ENCODE results near the gene RPUSD4.
"Not testable (repeated sequence)": the region's sequence is repeated elsewhere in the genome, so short reads cannot be mapped to it uniquely, and the experiment has no call there.

Gene RPUSD4

GRCh38 chr11:126211236-126212088 is at the start of gene RPUSD4, which contains the start of gene FAM118B:
Gene RPUSD4, minus strand, starts transcription at chr11:126211650. Its CDS starts 12 bp downstream, at chr11:126211638.
Gene FAM118B, plus strand, starts transcription at chr11:126211782. Its CDS starts 23,220 bp downstream, at chr11:126235002.
- peak; percentile 99 for DNase-seq

GRCh38 chr11:126257764-126258163 is 46.3 kb upstream of the RPUSD4 start:
- DNase-seq, result no peak

- DNase-seq, result no peak
Observed at GRCh38 chr11:126257144-126257543, 45.7 kb upstream of the RPUSD4 start.

GRCh38 chr11:126256216-126256615 is 44.8 kb upstream of the RPUSD4 start:
- DNase-seq, result no peak

- DNase-seq, result not testable (repeated sequence)
Observed at GRCh38 chr11:126255507-126255906, 44.1 kb upstream of the RPUSD4 start.

- DNase-seq, result no peak
Observed at GRCh38 chr11:126254819-126255218, 43.4 kb upstream of the RPUSD4 start.

GRCh38 chr11:126253265-126253664 is 41.8 kb upstream of the RPUSD4 start:
- no peak for DNase-seq

- DNase-seq, result no peak
Observed at GRCh38 chr11:126246636-126247035, 35.2 kb upstream of the RPUSD4 start.

GRCh38 chr11:126233391-126233790 is 21.9 kb upstream of the RPUSD4 start:
- no peak for DNase-seq

GRCh38 chr11:126232683-126233082 is 21.2 kb upstream of the RPUSD4 start:
- DNase-seq, result no peak

GRCh38 chr11:126231725-126232459 is 20.4 kb upstream of the RPUSD4 start:
- DNase-seq, result no peak

GRCh38 chr11:126229858-126230540 is 18.5 kb upstream of the RPUSD4 start:
- no peak for DNase-seq

- DNase-seq, result no peak
Observed at GRCh38 chr11:126226334-126227084, 15.1 kb upstream of the RPUSD4 start.

GRCh38 chr11:126225295-126225665 is 13.8 kb upstream of the RPUSD4 start:
- no peak for DNase-seq

- DNase-seq, result no peak
Observed at GRCh38 chr11:126224647-126225294, 13.3 kb upstream of the RPUSD4 start.

GRCh38 chr11:126219547-126219946 is 8.1 kb upstream of the RPUSD4 start:
- no peak for DNase-seq

- no peak for DNase-seq
Observed at GRCh38 chr11:126217491-126217890, 6.0 kb upstream of the RPUSD4 start.

- DNase-seq, result no peak
Observed at GRCh38 chr11:126216526-126217305, 5.3 kb upstream of the RPUSD4 start.

GRCh38 chr11:126214841-126215240 is 3.4 kb upstream of the RPUSD4 start:
- DNase-seq, result no peak

GRCh38 chr11:126214441-126214840 is 3.0 kb upstream of the RPUSD4 start:
- DNase-seq, result no peak

GRCh38 chr11:126212089-126212660 is 725 bp upstream of the RPUSD4 start:
- peak; percentile 73 for DNase-seq
